Measurements from ENCODE around the gene RNF212. TPM values are rescaled to one million over a fixed set of nuclear protein-coding genes. Genes with fewer than 3 reads are reported as not detected.
A peak's percentile ranks its signal among the peaks of the same experiment; 100 is the strongest.

Gene RNF212
- total and polyA plus RNA-seq, 7 experiments from 2014 or later: 1.8 to 6.7 (median 3.1) TPM

DNA sequence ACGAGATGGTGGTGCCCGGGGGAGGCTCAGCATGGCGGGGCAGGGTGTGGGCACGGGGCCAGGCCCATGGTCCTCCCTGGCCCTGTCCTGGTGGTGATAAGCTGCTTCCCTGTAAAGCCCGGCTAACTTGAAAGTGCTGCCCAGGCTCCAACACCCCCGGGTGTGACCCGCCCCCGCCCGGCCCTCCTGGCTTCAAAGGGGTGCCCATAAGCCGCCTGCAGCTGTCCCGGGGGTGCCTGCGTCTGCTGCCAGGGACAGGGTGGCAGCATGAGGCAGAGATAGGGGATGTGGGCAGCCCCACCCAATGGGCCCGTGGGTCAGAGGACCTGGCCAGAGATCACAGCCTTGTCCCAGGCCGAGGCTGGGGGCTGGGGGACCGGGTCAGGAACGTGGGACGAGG, 83.8 kb downstream of the RNF212 start:
- H3K4me1 Mint-ChIP-seq: peaks cover 0 to 11% (median 3%) of the 10 kb centered on the region in 7 donors
- H3K36me3 Mint-ChIP-seq: peaks cover 0 to 11% (median 4%) of the 10 kb centered on the region in 5 donors
- Histone ChIP-seq H3K27ac (ENCODE audit: low read depth, low read length) (no peak overlapping the region), H3K9me3 (ENCODE audit: control insufficient read depth in 2 of 3, low read length in 3 of 3) (no peaks in the 10 kb centered on the region), H3K4me3 (ENCODE audit: low read length) (no peak overlapping the region), H3K27me3 (ENCODE audit: control insufficient read depth in 2 of 2, insufficient read depth in 2 of 2, low read length in 2 of 2) (no peaks in the 10 kb centered on the region), H3K36me3 (ENCODE audit: control insufficient read depth in 2 of 3, insufficient read depth in 3 of 3, low read length in 3 of 3) (peaks cover 0 to 15% (median 0%) of the 10 kb centered on the region in 3 experiments), H3K4me1 (ENCODE audit: control insufficient read depth in 2 of 2, insufficient read depth in 2 of 2, low read length in 2 of 2) (no peaks in the 10 kb centered on the region)
- H3K27ac Mint-ChIP-seq: no peak overlapping the region
- intact Hi-C loops (cut with micrococcal nuclease): no loop called here
- H3K27me3 Mint-ChIP-seq: no peaks in the 10 kb centered on the region
- no peak for DNase-seq
- ChIA-PET CTCF (no interaction called here), POLR2A (no interaction called here)
- no peaks in the 10 kb centered on the region for H3K9me3 Mint-ChIP-seq
- H3K4me3 Mint-ChIP-seq: no peak overlapping the region
- no peak for ATAC-seq

GRCh38 chr4:1028574-1029220, 84.7 kb downstream of the RNF212 start:
- intact Hi-C loops (cut with micrococcal nuclease): no loop called here
- ATAC-seq (no peak), DNase-seq (no peak)
- peaks cover 0 to 11% (median 4%) of the 10 kb centered on the region in 5 donors for H3K36me3 Mint-ChIP-seq
- Histone ChIP-seq H3K4me1 (ENCODE audit: control insufficient read depth in 2 of 2, insufficient read depth in 2 of 2, low read length in 2 of 2) (no peaks in the 10 kb centered on the region), H3K4me3 (ENCODE audit: low read length) (no peak overlapping the region), H3K9me3 (ENCODE audit: control insufficient read depth in 2 of 3, low read length in 3 of 3) (no peaks in the 10 kb centered on the region), H3K36me3 (ENCODE audit: control insufficient read depth in 2 of 3, insufficient read depth in 3 of 3, low read length in 3 of 3) (peaks cover 0 to 19% (median 0%) of the 10 kb centered on the region in 3 experiments), H3K27me3 (ENCODE audit: control insufficient read depth in 2 of 2, insufficient read depth in 2 of 2, low read length in 2 of 2) (no peaks in the 10 kb centered on the region), H3K27ac (ENCODE audit: low read depth, low read length) (no peak overlapping the region)
- POLR2A ChIA-PET: no interaction called here
- no peaks in the 10 kb centered on the region for H3K9me3 Mint-ChIP-seq
- H3K4me1 Mint-ChIP-seq: peaks cover 0 to 11% (median 3%) of the 10 kb centered on the region in 7 donors
- no peaks in the 10 kb centered on the region for H3K27me3 Mint-ChIP-seq
- H3K27ac Mint-ChIP-seq: no peak overlapping the region
- H3K4me3 Mint-ChIP-seq: no peak overlapping the region
- CTCF ChIA-PET: no interaction called here

DNA sequence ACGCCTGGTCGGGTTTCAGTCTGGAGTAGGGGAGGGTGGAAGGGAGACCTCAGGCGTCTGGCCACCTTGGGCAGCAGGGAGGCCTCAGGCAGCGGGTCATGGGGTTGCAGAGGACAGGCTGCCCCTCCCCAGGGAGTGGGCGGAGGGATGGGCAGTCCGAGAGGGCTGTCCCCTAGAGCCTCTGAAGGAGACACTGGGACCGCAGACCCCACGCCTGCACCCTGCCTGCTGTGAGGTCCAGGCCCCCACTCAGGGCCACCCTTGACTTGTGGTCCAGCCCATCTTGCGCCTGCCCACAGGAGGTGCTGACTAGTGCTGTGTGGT, 85.5 kb downstream of the RNF212 start:
- Mint-ChIP-seq H3K4me1 (peaks cover 0 to 11% (median 3%) of the 10 kb centered on the region in 7 donors), H3K36me3 (peaks cover 0 to 11% (median 4%) of the 10 kb centered on the region in 5 donors), H3K4me3 (no peak overlapping the region), H3K27ac (no peak overlapping the region), H3K9me3 (no peaks in the 10 kb centered on the region), H3K27me3 (no peaks in the 10 kb centered on the region)
- H3K27me3 ChIP-seq (ENCODE audit: control insufficient read depth in 2 of 2, insufficient read depth in 2 of 2, low read length in 2 of 2): no peaks in the 10 kb centered on the region
- H3K36me3 ChIP-seq (ENCODE audit: control insufficient read depth in 2 of 3, insufficient read depth in 3 of 3, low read length in 3 of 3): peaks cover 0 to 21% (median 0%) of the 10 kb centered on the region in 3 experiments
- H3K9me3 ChIP-seq (ENCODE audit: control insufficient read depth in 2 of 3, low read length in 3 of 3): no peaks in the 10 kb centered on the region
- DNase-seq (no peak), ATAC-seq (no peak)
- no peaks in the 10 kb centered on the region for H3K4me1 ChIP-seq (ENCODE audit: control insufficient read depth in 2 of 2, insufficient read depth in 2 of 2, low read length in 2 of 2)
- ChIA-PET CTCF (no interaction called here), POLR2A (no interaction called here)
- intact Hi-C loops (cut with micrococcal nuclease): no loop called here
- no peak overlapping the region for H3K4me3 ChIP-seq (ENCODE audit: low read length)
- H3K27ac ChIP-seq (ENCODE audit: low read depth, low read length): no peak overlapping the region

DNA sequence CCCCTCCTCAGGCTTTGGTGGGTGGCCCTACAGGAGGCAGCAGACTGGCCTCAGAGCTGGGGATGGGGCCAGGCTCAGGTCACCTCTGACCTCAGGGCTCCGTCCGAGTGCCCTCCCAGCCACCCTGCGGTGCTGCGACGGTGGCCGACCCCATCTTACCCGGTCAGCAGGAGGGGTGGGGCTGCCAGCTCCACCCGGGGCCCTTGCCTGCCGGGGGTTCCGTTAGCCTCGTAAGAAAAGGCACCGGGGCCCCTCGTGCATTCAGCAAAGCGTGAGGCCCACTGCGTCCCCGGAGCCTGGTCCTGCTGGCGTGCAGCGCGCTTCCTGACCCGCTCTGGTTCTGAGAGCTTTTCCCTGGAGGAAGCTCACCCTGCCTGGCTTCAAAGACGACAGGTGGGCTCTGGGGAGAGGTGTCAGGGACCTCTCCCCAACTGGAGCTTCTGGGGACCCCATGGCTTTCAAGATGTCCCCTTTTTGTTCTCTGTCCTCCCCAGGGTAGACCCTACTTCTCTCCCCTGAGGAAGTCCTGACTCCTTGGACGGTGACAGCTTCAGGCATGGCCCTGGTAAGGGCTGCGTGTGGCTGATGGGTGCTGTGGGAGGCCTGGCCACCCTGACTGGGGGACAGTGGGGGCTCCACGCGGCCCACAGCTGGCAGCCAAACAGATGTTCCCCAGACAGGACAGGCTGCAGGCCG, 86.0 kb downstream of the RNF212 start:
- Mint-ChIP-seq H3K4me1 (peaks cover 0 to 11% (median 3%) of the 10 kb centered on the region in 7 donors), H3K36me3 (peaks cover 0 to 11% (median 4%) of the 10 kb centered on the region in 5 donors), H3K4me3 (no peak overlapping the region), H3K9me3 (no peaks in the 10 kb centered on the region), H3K27me3 (no peaks in the 10 kb centered on the region), H3K27ac (no peak overlapping the region)
- ATAC-seq: no peak
- intact Hi-C loops (cut with micrococcal nuclease): no loop called here
- DNase-seq: no peak
- POLR2A ChIA-PET: no interaction called here
- no peaks in the 10 kb centered on the region for H3K27me3 ChIP-seq (ENCODE audit: control insufficient read depth in 2 of 2, insufficient read depth in 2 of 2, low read length in 2 of 2)
- H3K36me3 ChIP-seq (ENCODE audit: control insufficient read depth in 2 of 3, insufficient read depth in 3 of 3, low read length in 3 of 3): peaks cover 0 to 26% (median 0%) of the 10 kb centered on the region in 3 experiments
- H3K4me3 ChIP-seq (ENCODE audit: low read length): no peak overlapping the region
- CTCF ChIA-PET: no interaction called here
- no peaks in the 10 kb centered on the region for H3K9me3 ChIP-seq (ENCODE audit: control insufficient read depth in 2 of 3, low read length in 3 of 3)
- H3K27ac ChIP-seq (ENCODE audit: low read depth, low read length): no peak overlapping the region
- no peaks in the 10 kb centered on the region for H3K4me1 ChIP-seq (ENCODE audit: control insufficient read depth in 2 of 2, insufficient read depth in 2 of 2, low read length in 2 of 2)

- Histone ChIP-seq H3K9me3 (ENCODE audit: control insufficient read depth in 2 of 3, low read length in 3 of 3) (no peaks in the 10 kb centered on the region), H3K36me3 (ENCODE audit: control insufficient read depth in 2 of 3, insufficient read depth in 3 of 3, low read length in 3 of 3) (peaks cover 0 to 28% (median 0%) of the 10 kb centered on the region in 3 experiments), H3K4me3 (ENCODE audit: low read length) (no peak overlapping the region), H3K27me3 (ENCODE audit: control insufficient read depth in 2 of 2, insufficient read depth in 2 of 2, low read length in 2 of 2) (no peaks in the 10 kb centered on the region), H3K27ac (ENCODE audit: low read depth, low read length) (no peak overlapping the region), H3K4me1 (ENCODE audit: control insufficient read depth in 2 of 2, insufficient read depth in 2 of 2, low read length in 2 of 2) (no peaks in the 10 kb centered on the region)
- H3K36me3 Mint-ChIP-seq: peaks cover 0 to 11% (median 4%) of the 10 kb centered on the region in 5 donors
- DNase-seq (peak in 1 of 9 donors; percentile 51), ATAC-seq (peak; percentile 67)
- ChIA-PET POLR2A (no interaction called here), CTCF (no interaction called here)
- H3K27ac Mint-ChIP-seq: peak overlapping the region in 1 of 9 donors; percentile 17
- H3K4me1 Mint-ChIP-seq: peaks cover 0 to 11% (median 3%) of the 10 kb centered on the region in 7 donors
- H3K4me3 Mint-ChIP-seq: no peak overlapping the region
- no peaks in the 10 kb centered on the region for H3K9me3 Mint-ChIP-seq
- intact Hi-C loops (cut with micrococcal nuclease): no loop called here
- H3K27me3 Mint-ChIP-seq: no peaks in the 10 kb centered on the region
Measured at GRCh38 chr4:1026115-1026514, 87.2 kb downstream of the RNF212 start.

- peaks cover 0 to 28% (median 0%) of the 10 kb centered on the region in 3 experiments for H3K36me3 ChIP-seq (ENCODE audit: control insufficient read depth in 2 of 3, insufficient read depth in 3 of 3, low read length in 3 of 3)
- ChIA-PET POLR2A (no interaction called here), CTCF (no interaction called here)
- peaks cover 0 to 11% (median 4%) of the 10 kb centered on the region in 5 donors for H3K36me3 Mint-ChIP-seq
- intact Hi-C loops (cut with micrococcal nuclease): no loop called here
- no peaks in the 10 kb centered on the region for H3K9me3 Mint-ChIP-seq
- H3K4me3 ChIP-seq (ENCODE audit: low read length): no peak overlapping the region
- peak overlapping the region in 2 of 9 donors; percentile 38 to 45 for H3K27ac Mint-ChIP-seq
- H3K27me3 ChIP-seq (ENCODE audit: control insufficient read depth in 2 of 2, insufficient read depth in 2 of 2, low read length in 2 of 2): no peaks in the 10 kb centered on the region
- peaks cover 0 to 11% (median 5%) of the 10 kb centered on the region in 7 donors for H3K4me1 Mint-ChIP-seq
- ATAC-seq: no peak
- no peak overlapping the region for H3K27ac ChIP-seq (ENCODE audit: low read depth, low read length)
- no peaks in the 10 kb centered on the region for H3K4me1 ChIP-seq (ENCODE audit: control insufficient read depth in 2 of 2, insufficient read depth in 2 of 2, low read length in 2 of 2)
- H3K27me3 Mint-ChIP-seq: no peaks in the 10 kb centered on the region
- no peak for DNase-seq
- H3K9me3 ChIP-seq (ENCODE audit: control insufficient read depth in 2 of 3, low read length in 3 of 3): no peaks in the 10 kb centered on the region
- H3K4me3 Mint-ChIP-seq: no peak overlapping the region
Measured at GRCh38 chr4:1024882-1025545, 88.3 kb downstream of the RNF212 start.

Data from naive thymus-derived CD4-positive, alpha-beta T cell (primary cell).